GM23338 (cell line): ENCODE measurements around the gene TBCD. TPM values are rescaled to one million over a fixed set of nuclear protein-coding genes. Genes with fewer than 3 reads are reported as not detected.
A peak's percentile ranks its signal among the peaks of the same experiment; 100 is the strongest.

Experiments
- ATAC-seq: fragments of 200-7000 bp; cut with Tn5 transposase; 3 replicates; pipeline ENCODE4 v1.9.1; 2020
- DNase-seq: peaks from one replicate; pipeline ENCODE4 v3.0.0-alpha.2; 2015; ENCODE audit warnings: low spot score
- H2AFZ ChIP-seq: fragments of 200-600 bp; sonication (generic); 2 replicates; pipeline ENCODE4 v1.8.0; 2016; ENCODE audit warnings: antibody characterized with exemption, mild to moderate bottlenecking, moderate library complexity
- H3F3A ChIP-seq: fragments of 200-600 bp; sonication (generic); replicated peaks from 2 replicates; pipeline ENCODE4 v1.8.0; 2017; ENCODE audit warnings: antibody characterized with exemption, mixed run types, low read depth
- H3K27ac ChIP-seq: fragments of 200-600 bp; sonication (generic); 2 replicates; pipeline ENCODE4 v1.6.1; 2016; ENCODE audit warnings: low read depth
- H3K27me3 ChIP-seq: fragments of 200-600 bp; sonication (generic); 2 replicates; pipeline ENCODE4 v1.8.0; 2016; ENCODE audit warnings: mild to moderate bottlenecking, mixed run types, moderate library complexity; ENCODE audit not compliant: insufficient read depth
- H3K36me3 ChIP-seq: fragments of 200-600 bp; sonication (generic); 2 replicates; pipeline ENCODE4 v1.8.0; 2016; ENCODE audit warnings: mild to moderate bottlenecking; ENCODE audit not compliant: insufficient read depth
- H3K4me1 ChIP-seq: fragments of 200-600 bp; sonication (generic); 2 replicates; pipeline ENCODE4 v1.8.0; 2016; ENCODE audit warnings: mild to moderate bottlenecking, moderate library complexity; ENCODE audit not compliant: insufficient read depth
- H3K4me2 ChIP-seq: fragments of 200-600 bp; sonication (generic); 2 replicates; pipeline ENCODE4 v1.7.1; 2017; ENCODE audit warnings: mixed run types
- H3K4me3 ChIP-seq: fragments of 200-600 bp; sonication (generic); 2 replicates; pipeline ENCODE4 v1.6.1; 2016; ENCODE audit warnings: mixed run types
- H3K79me2 ChIP-seq: fragments of 200-600 bp; sonication (generic); replicated peaks from 2 replicates; pipeline ENCODE4 v1.8.0; 2017; ENCODE audit warnings: mild to moderate bottlenecking; ENCODE audit not compliant: insufficient read depth
- H3K9me2 ChIP-seq: fragments of 200-600 bp; sonication (generic); 2 replicates; pipeline ENCODE4 v1.8.0; 2017; ENCODE audit not compliant: insufficient read depth
- H4K20me1 ChIP-seq: fragments of 200-600 bp; sonication (generic); replicated peaks from 2 replicates; pipeline ENCODE4 v1.8.0; 2017; ENCODE audit warnings: mild to moderate bottlenecking; ENCODE audit not compliant: insufficient read depth
- H3K27ac Mint-ChIP-seq: 2 replicates; pipeline ENCODE4 v1.8.0; 2020; ENCODE audit warnings: inconsistent platforms, mild to moderate bottlenecking, moderate library complexity, mixed read lengths
- H3K27me3 Mint-ChIP-seq: 3 replicates; pipeline ENCODE4 v1.8.0; 2022; ENCODE audit warnings: low read depth, mild to moderate bottlenecking, moderate library complexity, mixed read lengths, inconsistent platforms; ENCODE audit not compliant: insufficient read depth, poor library complexity
- H3K36me3 Mint-ChIP-seq: 3 replicates; pipeline ENCODE4 v1.8.0; 2021; ENCODE audit warnings: low read depth, mild to moderate bottlenecking, inconsistent platforms, moderate library complexity, mixed read lengths
- H3K4me1 Mint-ChIP-seq: 3 replicates; pipeline ENCODE4 v1.8.0; 2020; ENCODE audit warnings: mild to moderate bottlenecking, inconsistent platforms, mixed read lengths
- H3K4me3 Mint-ChIP-seq: 3 replicates; pipeline ENCODE4 v1.8.0; 2021; ENCODE audit warnings: moderate library complexity, mild to moderate bottlenecking, inconsistent platforms, mixed read lengths
- H3K9me3 Mint-ChIP-seq: 3 replicates; pipeline ENCODE4 v1.8.0; 2020; ENCODE audit warnings: moderate library complexity, mild to moderate bottlenecking, inconsistent platforms, mixed read lengths
- CREB1 ChIP-seq: fragments of 250-450 bp; sonication (Bioruptor Pico); IDR thresholded peaks from 2 replicates; pipeline ENCODE4 v1.5.0; 2020; ENCODE audit warnings: low read depth, mild to moderate bottlenecking, moderate library complexity
- EZH2 ChIP-seq: fragments of 200-600 bp; sonication (generic); IDR thresholded peaks from one replicate; pipeline ENCODE4 v1.8.0; 2017; ENCODE audit warnings: antibody characterized with exemption, mild to moderate bottlenecking, low read depth; ENCODE audit not compliant: unreplicated experiment
- EZH2phosphoT487 ChIP-seq: fragments of 200-600 bp; sonication (generic); IDR thresholded peaks from one replicate; pipeline ENCODE4 v1.8.1; 2018; ENCODE audit warnings: antibody characterized with exemption; ENCODE audit not compliant: unreplicated experiment
- JUNB ChIP-seq: IDR thresholded peaks from one replicate; pipeline ENCODE4 v1.6.1; 2016; ENCODE audit warnings: antibody characterized with exemption; ENCODE audit not compliant: unreplicated experiment
- NANOG ChIP-seq: IDR thresholded peaks from 2 replicates; pipeline ENCODE4 v1.6.1; 2016; ENCODE audit warnings: antibody characterized with exemption, borderline replicate concordance
- POLR2AphosphoS5 ChIP-seq: IDR thresholded peaks from 2 replicates; pipeline ENCODE4 v1.6.1; 2016; ENCODE audit warnings: antibody characterized with exemption, low read depth
- STAT1 ChIP-seq: IDR thresholded peaks from one replicate; pipeline ENCODE4 v1.6.1; 2016; ENCODE audit warnings: antibody characterized with exemption; ENCODE audit not compliant: unreplicated experiment
- ZNF114 ChIP-seq: fragments of 250-450 bp; sonication (Bioruptor Pico); IDR thresholded peaks from 2 replicates; pipeline ENCODE4 v1.5.0; 2020; ENCODE audit warnings: mild to moderate bottlenecking, moderate library complexity
- ZNF331 ChIP-seq: fragments of 250-450 bp; sonication (Bioruptor Pico); IDR thresholded peaks from 2 replicates; pipeline ENCODE4 v1.5.0; 2020; ENCODE audit warnings: low read depth, mild to moderate bottlenecking, moderate library complexity
- polyA plus RNA-seq: library from polyadenylated mRNA; unstranded; fragments of >200 nt; fragmentation: Nextera tagmentation; extraction: Ambion mirVana; gene quantifications from 2 replicates; pipeline ENCODE4 v1.2.1, GENCODE V29; 2016
- total RNA-seq: library from RNA; depleted of rRNA; stranded (reverse); fragments of >200 nt; shearing (Covaris generic); gene quantifications from 2 replicates; pipeline ENCODE4 v1.2.3, GENCODE V29; 2014
- TF ChIP-seq, protein P1 (sequence below): IDR thresholded peaks from one replicate; pipeline ENCODE4 v1.6.1; 2018; ENCODE audit warnings: antibody characterized with exemption; ENCODE audit not compliant: unreplicated experiment
- TF ChIP-seq, protein P2 (sequence below), 2 experiments: fragments of 200-600 bp in 1 of 2; sonication (generic) in 1 of 2; conservative IDR thresholded peaks; 2 replicates each; pipeline versions ENCODE4 v1.5.1 to v1.6.1; 2016 to 2017; ENCODE audit warnings: antibody characterized with exemption in 2 of 2, low read depth in 2 of 2, mild to moderate bottlenecking in 2 of 2, moderate library complexity in 1 of 2
- TF ChIP-seq, protein P3 (sequence below): fragments of 250-450 bp; sonication (Bioruptor Pico); IDR thresholded peaks from 2 replicates; pipeline ENCODE4 v1.5.0; 2020; ENCODE audit warnings: mild to moderate bottlenecking, moderate library complexity
- TF ChIP-seq, protein P4 (sequence below): IDR thresholded peaks from 2 replicates; pipeline ENCODE4 v1.6.1; 2016; ENCODE audit warnings: antibody characterized with exemption

The TBCD gene
- total and polyA plus RNA-seq, 2 experiments from 2014 or later = 75.0 to 116 TPM

DNA sequence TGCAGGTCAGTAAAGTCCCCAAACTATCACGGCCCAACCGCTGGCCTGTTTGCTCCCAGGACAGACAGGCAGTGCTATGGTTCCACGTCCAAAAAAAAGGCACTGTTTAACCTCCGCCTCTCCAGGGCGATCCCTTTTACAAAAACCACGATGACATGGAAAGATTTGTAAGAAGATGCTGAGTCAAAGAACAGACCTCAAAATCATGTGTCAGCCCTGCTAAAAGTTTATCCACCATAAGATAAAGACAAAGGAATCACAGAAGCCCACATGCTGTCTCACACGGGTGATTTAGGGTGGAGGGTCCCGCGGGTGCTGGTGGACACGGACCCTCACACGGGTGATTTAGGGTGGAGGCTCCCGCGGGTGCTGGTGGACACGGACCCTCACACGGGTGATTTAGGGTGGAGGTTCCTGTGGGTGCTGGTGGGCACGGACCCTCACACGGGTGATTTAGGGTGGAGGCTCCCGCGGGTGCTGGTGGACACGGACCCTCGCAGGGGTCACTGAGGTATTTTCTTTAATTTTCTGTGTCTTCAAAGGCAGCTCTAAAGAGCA, 210.4 kb downstream of the TBCD start:
- Mint-ChIP-seq H3K36me3 (peaks cover 32% of the 10 kb centered on the region), H3K27me3 (peaks cover 14% of the 10 kb centered on the region), H3K4me3 (no peak overlapping the region), H3K27ac (no peak overlapping the region), H3K9me3 (peaks cover 22% of the 10 kb centered on the region), H3K4me1 (peaks cover 5% of the 10 kb centered on the region; the same call in 2 of the 3 replicates)
- H3K4me2 ChIP-seq = peak overlapping the region; percentile 69
- H3F3A ChIP-seq = no peaks in the 10 kb centered on the region
- no peaks in the 10 kb centered on the region for H3K27me3 ChIP-seq
- no peak for ATAC-seq
- H2AFZ ChIP-seq = no peak overlapping the region
- H3K79me2 ChIP-seq = no peaks in the 10 kb centered on the region
- no peaks in the 10 kb centered on the region for H3K9me2 ChIP-seq
- DNase-seq = no peak
- H3K4me1 ChIP-seq = peaks cover 8% of the 10 kb centered on the region; the same call in 1 of the 2 replicates
- H4K20me1 ChIP-seq = no peaks in the 10 kb centered on the region
- H3K36me3 ChIP-seq = no peaks in the 10 kb centered on the region
- TF ChIP-seq, protein P1, sequence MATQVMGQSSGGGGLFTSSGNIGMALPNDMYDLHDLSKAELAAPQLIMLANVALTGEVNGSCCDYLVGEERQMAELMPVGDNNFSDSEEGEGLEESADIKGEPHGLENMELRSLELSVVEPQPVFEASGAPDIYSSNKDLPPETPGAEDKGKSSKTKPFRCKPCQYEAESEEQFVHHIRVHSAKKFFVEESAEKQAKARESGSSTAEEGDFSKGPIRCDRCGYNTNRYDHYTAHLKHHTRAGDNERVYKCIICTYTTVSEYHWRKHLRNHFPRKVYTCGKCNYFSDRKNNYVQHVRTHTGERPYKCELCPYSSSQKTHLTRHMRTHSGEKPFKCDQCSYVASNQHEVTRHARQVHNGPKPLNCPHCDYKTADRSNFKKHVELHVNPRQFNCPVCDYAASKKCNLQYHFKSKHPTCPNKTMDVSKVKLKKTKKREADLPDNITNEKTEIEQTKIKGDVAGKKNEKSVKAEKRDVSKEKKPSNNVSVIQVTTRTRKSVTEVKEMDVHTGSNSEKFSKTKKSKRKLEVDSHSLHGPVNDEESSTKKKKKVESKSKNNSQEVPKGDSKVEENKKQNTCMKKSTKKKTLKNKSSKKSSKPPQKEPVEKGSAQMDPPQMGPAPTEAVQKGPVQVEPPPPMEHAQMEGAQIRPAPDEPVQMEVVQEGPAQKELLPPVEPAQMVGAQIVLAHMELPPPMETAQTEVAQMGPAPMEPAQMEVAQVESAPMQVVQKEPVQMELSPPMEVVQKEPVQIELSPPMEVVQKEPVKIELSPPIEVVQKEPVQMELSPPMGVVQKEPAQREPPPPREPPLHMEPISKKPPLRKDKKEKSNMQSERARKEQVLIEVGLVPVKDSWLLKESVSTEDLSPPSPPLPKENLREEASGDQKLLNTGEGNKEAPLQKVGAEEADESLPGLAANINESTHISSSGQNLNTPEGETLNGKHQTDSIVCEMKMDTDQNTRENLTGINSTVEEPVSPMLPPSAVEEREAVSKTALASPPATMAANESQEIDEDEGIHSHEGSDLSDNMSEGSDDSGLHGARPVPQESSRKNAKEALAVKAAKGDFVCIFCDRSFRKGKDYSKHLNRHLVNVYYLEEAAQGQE = no peak
- TF ChIP-seq POLR2AphosphoS5 (no peak), ZNF331 (CRISPR knock-in tag) (no peak), EZH2 (no peak), JUNB (no peak), CREB1 (no peak), ZNF114 (CRISPR knock-in tag) (no peak), STAT1 (no peak), NANOG (no peak), EZH2phosphoT487 (no peak)
- TF ChIP-seq, protein P2, sequence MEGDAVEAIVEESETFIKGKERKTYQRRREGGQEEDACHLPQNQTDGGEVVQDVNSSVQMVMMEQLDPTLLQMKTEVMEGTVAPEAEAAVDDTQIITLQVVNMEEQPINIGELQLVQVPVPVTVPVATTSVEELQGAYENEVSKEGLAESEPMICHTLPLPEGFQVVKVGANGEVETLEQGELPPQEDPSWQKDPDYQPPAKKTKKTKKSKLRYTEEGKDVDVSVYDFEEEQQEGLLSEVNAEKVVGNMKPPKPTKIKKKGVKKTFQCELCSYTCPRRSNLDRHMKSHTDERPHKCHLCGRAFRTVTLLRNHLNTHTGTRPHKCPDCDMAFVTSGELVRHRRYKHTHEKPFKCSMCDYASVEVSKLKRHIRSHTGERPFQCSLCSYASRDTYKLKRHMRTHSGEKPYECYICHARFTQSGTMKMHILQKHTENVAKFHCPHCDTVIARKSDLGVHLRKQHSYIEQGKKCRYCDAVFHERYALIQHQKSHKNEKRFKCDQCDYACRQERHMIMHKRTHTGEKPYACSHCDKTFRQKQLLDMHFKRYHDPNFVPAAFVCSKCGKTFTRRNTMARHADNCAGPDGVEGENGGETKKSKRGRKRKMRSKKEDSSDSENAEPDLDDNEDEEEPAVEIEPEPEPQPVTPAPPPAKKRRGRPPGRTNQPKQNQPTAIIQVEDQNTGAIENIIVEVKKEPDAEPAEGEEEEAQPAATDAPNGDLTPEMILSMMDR (conservative IDR thresholded peaks at IDR 0.05; ENCODE audit: low read depth in 2 of 2) = no peak
- TF ChIP-seq, protein P3, sequence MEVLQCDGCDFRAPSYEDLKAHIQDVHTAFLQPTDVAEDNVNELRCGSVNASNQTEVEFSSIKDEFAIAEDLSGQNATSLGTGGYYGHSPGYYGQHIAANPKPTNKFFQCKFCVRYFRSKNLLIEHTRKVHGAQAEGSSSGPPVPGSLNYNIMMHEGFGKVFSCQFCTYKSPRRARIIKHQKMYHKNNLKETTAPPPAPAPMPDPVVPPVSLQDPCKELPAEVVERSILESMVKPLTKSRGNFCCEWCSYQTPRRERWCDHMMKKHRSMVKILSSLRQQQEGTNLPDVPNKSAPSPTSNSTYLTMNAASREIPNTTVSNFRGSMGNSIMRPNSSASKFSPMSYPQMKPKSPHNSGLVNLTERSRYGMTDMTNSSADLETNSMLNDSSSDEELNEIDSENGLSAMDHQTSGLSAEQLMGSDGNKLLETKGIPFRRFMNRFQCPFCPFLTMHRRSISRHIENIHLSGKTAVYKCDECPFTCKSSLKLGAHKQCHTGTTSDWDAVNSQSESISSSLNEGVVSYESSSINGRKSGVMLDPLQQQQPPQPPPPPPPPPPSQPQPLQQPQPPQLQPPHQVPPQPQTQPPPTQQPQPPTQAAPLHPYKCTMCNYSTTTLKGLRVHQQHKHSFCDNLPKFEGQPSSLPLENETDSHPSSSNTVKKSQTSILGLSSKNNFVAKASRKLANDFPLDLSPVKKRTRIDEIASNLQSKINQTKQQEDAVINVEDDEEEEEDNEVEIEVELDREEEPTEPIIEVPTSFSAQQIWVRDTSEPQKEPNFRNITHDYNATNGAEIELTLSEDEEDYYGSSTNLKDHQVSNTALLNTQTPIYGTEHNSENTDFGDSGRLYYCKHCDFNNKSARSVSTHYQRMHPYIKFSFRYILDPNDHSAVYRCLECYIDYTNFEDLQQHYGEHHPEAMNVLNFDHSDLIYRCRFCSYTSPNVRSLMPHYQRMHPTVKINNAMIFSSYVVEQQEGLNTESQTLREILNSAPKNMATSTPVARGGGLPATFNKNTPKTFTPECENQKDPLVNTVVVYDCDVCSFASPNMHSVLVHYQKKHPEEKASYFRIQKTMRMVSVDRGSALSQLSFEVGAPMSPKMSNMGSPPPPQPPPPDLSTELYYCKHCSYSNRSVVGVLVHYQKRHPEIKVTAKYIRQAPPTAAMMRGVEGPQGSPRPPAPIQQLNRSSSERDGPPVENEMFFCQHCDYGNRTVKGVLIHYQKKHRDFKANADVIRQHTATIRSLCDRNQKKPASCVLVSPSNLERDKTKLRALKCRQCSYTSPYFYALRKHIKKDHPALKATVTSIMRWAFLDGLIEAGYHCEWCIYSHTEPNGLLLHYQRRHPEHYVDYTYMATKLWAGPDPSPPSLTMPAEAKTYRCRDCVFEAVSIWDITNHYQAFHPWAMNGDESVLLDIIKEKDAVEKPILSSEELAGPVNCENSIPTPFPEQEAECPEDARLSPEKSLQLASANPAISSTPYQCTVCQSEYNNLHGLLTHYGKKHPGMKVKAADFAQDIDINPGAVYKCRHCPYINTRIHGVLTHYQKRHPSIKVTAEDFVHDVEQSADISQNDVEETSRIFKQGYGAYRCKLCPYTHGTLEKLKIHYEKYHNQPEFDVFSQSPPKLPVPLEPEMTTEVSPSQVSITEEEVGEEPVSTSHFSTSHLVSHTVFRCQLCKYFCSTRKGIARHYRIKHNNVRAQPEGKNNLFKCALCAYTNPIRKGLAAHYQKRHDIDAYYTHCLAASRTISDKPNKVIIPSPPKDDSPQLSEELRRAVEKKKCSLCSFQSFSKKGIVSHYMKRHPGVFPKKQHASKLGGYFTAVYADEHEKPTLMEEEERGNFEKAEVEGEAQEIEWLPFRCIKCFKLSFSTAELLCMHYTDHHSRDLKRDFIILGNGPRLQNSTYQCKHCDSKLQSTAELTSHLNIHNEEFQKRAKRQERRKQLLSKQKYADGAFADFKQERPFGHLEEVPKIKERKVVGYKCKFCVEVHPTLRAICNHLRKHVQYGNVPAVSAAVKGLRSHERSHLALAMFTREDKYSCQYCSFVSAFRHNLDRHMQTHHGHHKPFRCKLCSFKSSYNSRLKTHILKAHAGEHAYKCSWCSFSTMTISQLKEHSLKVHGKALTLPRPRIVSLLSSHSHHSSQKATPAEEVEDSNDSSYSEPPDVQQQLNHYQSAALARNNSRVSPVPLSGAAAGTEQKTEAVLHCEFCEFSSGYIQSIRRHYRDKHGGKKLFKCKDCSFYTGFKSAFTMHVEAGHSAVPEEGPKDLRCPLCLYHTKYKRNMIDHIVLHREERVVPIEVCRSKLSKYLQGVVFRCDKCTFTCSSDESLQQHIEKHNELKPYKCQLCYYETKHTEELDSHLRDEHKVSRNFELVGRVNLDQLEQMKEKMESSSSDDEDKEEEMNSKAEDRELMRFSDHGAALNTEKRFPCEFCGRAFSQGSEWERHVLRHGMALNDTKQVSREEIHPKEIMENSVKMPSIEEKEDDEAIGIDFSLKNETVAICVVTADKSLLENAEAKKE (CRISPR knock-in tag) = no peak
- TF ChIP-seq, protein P4, sequence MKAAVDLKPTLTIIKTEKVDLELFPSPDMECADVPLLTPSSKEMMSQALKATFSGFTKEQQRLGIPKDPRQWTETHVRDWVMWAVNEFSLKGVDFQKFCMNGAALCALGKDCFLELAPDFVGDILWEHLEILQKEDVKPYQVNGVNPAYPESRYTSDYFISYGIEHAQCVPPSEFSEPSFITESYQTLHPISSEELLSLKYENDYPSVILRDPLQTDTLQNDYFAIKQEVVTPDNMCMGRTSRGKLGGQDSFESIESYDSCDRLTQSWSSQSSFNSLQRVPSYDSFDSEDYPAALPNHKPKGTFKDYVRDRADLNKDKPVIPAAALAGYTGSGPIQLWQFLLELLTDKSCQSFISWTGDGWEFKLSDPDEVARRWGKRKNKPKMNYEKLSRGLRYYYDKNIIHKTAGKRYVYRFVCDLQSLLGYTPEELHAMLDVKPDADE = no peak
- H3K4me3 ChIP-seq = peak overlapping the region; percentile 48
- H3K27ac ChIP-seq = no peak overlapping the region
